IMR-90 (cell line): Measurements from ENCODE around the gene INTS15. TPM values are rescaled to one million over a fixed set of nuclear protein-coding genes. Genes with fewer than 3 reads are reported as not detected.

ENCODE experiments used
- ATAC-seq: fragments of 200-7000 bp; cut with Tn5 transposase; 2 replicates; pipeline ENCODE4 v1.9.1; 2020; ENCODE audit warnings: low read depth, mild to moderate bottlenecking, moderate library complexity
- BruUV-seq: library from RNA; stranded (reverse); fragments of 400-500 nt; replicated peaks from 2 replicates; lab custom pipeline; 2021; lab: Mats Ljungman, UMichigan
- CTCF ChIA-PET: fragments of 300-600 bp; formaldehyde crosslinking; extraction: SDS; loops from one replicate; lab custom pipeline; 2021; ENCODE audit warnings: antibody characterized with exemption; lab: Yijun Ruan, JAX
- POLR2A ChIA-PET: fragments of 300-600 bp; sonication (Branson Sonifier 250); formaldehyde crosslinking; loops from one replicate; lab custom pipeline; 2022; ENCODE audit warnings: antibody characterized with exemption; ENCODE audit not compliant: unreplicated experiment; lab: Charles Lee
- DNase-seq: peaks from one replicate; pipeline ENCODE4 v3.0.0; 2013
- H2AFZ ChIP-seq: replicated peaks from 2 replicates; pipeline ENCODE3; 2013; ENCODE audit warnings: low read length, mild to moderate bottlenecking; ENCODE audit not compliant: poor library complexity
- H2AK5ac ChIP-seq: 2 replicates; pipeline ENCODE4 v1.6.1; 2013; ENCODE audit warnings: low read depth, low read length, inconsistent platforms
- H2AK9ac ChIP-seq: replicated peaks from 2 replicates; pipeline ENCODE3; 2013; ENCODE audit warnings: mild to moderate bottlenecking, low read depth, low read length, moderate library complexity; ENCODE audit not compliant: poor library complexity
- H2BK120ac ChIP-seq: 2 replicates; pipeline ENCODE4 v1.6.1; 2013; ENCODE audit warnings: low read depth, low read length, inconsistent platforms
- H2BK15ac ChIP-seq: 3 replicates; pipeline ENCODE4 v1.6.1; 2013; ENCODE audit warnings: low read depth, low read length, inconsistent platforms
- H2BK20ac ChIP-seq: 2 replicates; pipeline ENCODE4 v1.6.1; 2013; ENCODE audit warnings: low read depth, mild to moderate bottlenecking, inconsistent platforms, low read length, moderate library complexity
- H2BK5ac ChIP-seq: 2 replicates; pipeline ENCODE4 v1.6.1; 2013; ENCODE audit warnings: mild to moderate bottlenecking, low read depth, low read length, inconsistent platforms; ENCODE audit not compliant: poor library complexity, severe bottlenecking
- H3K14ac ChIP-seq: replicated peaks from 2 replicates; pipeline ENCODE4 v1.6.1; 2013; ENCODE audit warnings: low read depth, low read length, inconsistent platforms
- H3K18ac ChIP-seq: 2 replicates; pipeline ENCODE4 v1.6.1; 2013; ENCODE audit warnings: low read depth, low read length, control low read depth
- H3K23ac ChIP-seq: 2 replicates; pipeline ENCODE4 v1.6.1; 2013; ENCODE audit warnings: low read depth, low read length, inconsistent platforms
- H3K27ac ChIP-seq: 2 replicates; pipeline ENCODE4 v1.5.1; 2013; ENCODE audit warnings: mild to moderate bottlenecking, control low read depth, low read length; ENCODE audit not compliant: insufficient read depth
- H3K27me3 ChIP-seq: 2 replicates; pipeline ENCODE4 v1.6.1; 2013; ENCODE audit warnings: low read length; ENCODE audit not compliant: control insufficient read depth, insufficient read depth
- H3K36me3 ChIP-seq: 2 replicates; pipeline ENCODE4 v1.6.1; 2013; ENCODE audit warnings: low read length, mixed read lengths; ENCODE audit not compliant: control insufficient read depth, insufficient read depth
- H3K4ac ChIP-seq: 2 replicates; pipeline ENCODE4 v1.6.1; 2013; ENCODE audit warnings: low read depth, low read length, inconsistent platforms
- H3K4me1 ChIP-seq: 2 replicates; pipeline ENCODE4 v1.6.1; 2013; ENCODE audit warnings: low read length, mixed read lengths; ENCODE audit not compliant: control insufficient read depth, insufficient read depth
- H3K4me2 ChIP-seq: 2 replicates; pipeline ENCODE4 v1.6.1; 2013; ENCODE audit warnings: low read depth, mild to moderate bottlenecking, control low read depth, low read length, moderate library complexity
- H3K4me3 ChIP-seq: 2 replicates; pipeline ENCODE4 v1.5.1; 2013; ENCODE audit warnings: low read depth, mild to moderate bottlenecking, control low read depth, low read length, moderate library complexity; ENCODE audit not compliant: insufficient read depth
- H3K56ac ChIP-seq: 2 replicates; pipeline ENCODE4 v1.6.1; 2013; ENCODE audit warnings: low read length, inconsistent platforms; ENCODE audit not compliant: insufficient read depth; ENCODE audit errors: extremely low read depth
- H3K79me1 ChIP-seq, 2 experiments: 2 replicates each; pipeline ENCODE4 v1.6.1; 2013; ENCODE audit warnings: low read length in 2 of 2, inconsistent platforms in 1 of 2, low read depth in 1 of 2
- H3K9ac ChIP-seq: 2 replicates; pipeline ENCODE4 v1.6.1; 2013; ENCODE audit warnings: low read depth, low read length, control low read depth
- H3K9me1 ChIP-seq: 2 replicates; pipeline ENCODE4 v1.6.1; 2013; ENCODE audit warnings: low read length, inconsistent platforms; ENCODE audit not compliant: insufficient read depth
- H3K9me3 ChIP-seq: 2 replicates; pipeline ENCODE4 v1.6.1; 2013; ENCODE audit warnings: low read length; ENCODE audit not compliant: control insufficient read depth, insufficient read depth
- H4K20me1 ChIP-seq: 2 replicates; pipeline ENCODE4 v1.6.1; 2013; ENCODE audit warnings: low read length, inconsistent platforms; ENCODE audit not compliant: insufficient read depth
- H4K5ac ChIP-seq: 2 replicates; pipeline ENCODE4 v1.6.1; 2013; ENCODE audit warnings: mild to moderate bottlenecking, low read depth, low read length, control low read depth
- H4K8ac ChIP-seq, 2 experiments: 2 replicates each; pipeline ENCODE4 v1.6.1; 2013; ENCODE audit warnings: low read depth in 2 of 2, low read length in 2 of 2, control low read depth in 1 of 2, inconsistent platforms in 1 of 2
- H4K91ac ChIP-seq: 2 replicates; pipeline ENCODE4 v1.6.1; 2013; ENCODE audit warnings: low read depth, low read length, inconsistent platforms; ENCODE audit not compliant: insufficient read depth
- BHLHE40 ChIP-seq: fragments of 150-350 bp; IDR thresholded peaks from 2 replicates; pipeline ENCODE4 v1.6.1; 2016; ENCODE audit warnings: mild to moderate bottlenecking, low read depth, low read length
- CEBPB ChIP-seq: IDR thresholded peaks from 2 replicates; pipeline ENCODE4 v1.6.1; 2012; ENCODE audit warnings: low read depth, low read length, improper control_type of control experiment
- CHD1 ChIP-seq: IDR thresholded peaks from 2 replicates; pipeline ENCODE4 v1.6.1; 2012; ENCODE audit warnings: low read depth, low read length, improper control_type of control experiment
- CTCF ChIP-seq: conservative IDR thresholded peaks from 2 replicates; pipeline ENCODE4 v1.5.1; 2012; ENCODE audit warnings: mild to moderate bottlenecking, low read depth, low read length, improper control_type of control experiment
- FOS ChIP-seq: fragments of 150-350 bp; IDR thresholded peaks from 2 replicates; pipeline ENCODE4 v1.6.1; 2016; ENCODE audit warnings: low read depth, low read length
- MAFK ChIP-seq: IDR thresholded peaks from 2 replicates; pipeline ENCODE4 v1.6.1; 2012; ENCODE audit warnings: low read depth, low read length, improper control_type of control experiment
- MAZ ChIP-seq: IDR thresholded peaks from 2 replicates; pipeline ENCODE4 v1.6.1; 2012; ENCODE audit warnings: low read depth, mild to moderate bottlenecking, low read length, improper control_type of control experiment, moderate library complexity, borderline replicate concordance
- MXI1 ChIP-seq: IDR thresholded peaks from 2 replicates; pipeline ENCODE4 v1.6.1; 2012; ENCODE audit warnings: low read depth, mild to moderate bottlenecking, low read length, moderate library complexity, borderline replicate concordance
- NFE2L2 ChIP-seq: fragments of 150-350 bp; IDR thresholded peaks from 2 replicates; pipeline ENCODE4 v1.6.1; 2016; ENCODE audit warnings: low read depth, mild to moderate bottlenecking, low read length
- POLR2A ChIP-seq: IDR thresholded peaks from 2 replicates; pipeline ENCODE4 v1.6.1; 2012; ENCODE audit warnings: mild to moderate bottlenecking, low read depth, low read length
- RAD21 ChIP-seq: IDR thresholded peaks from 2 replicates; pipeline ENCODE4 v1.6.1; 2012; ENCODE audit warnings: low read length, improper control_type of control experiment
- RCOR1 ChIP-seq: IDR thresholded peaks from 2 replicates; pipeline ENCODE4 v1.6.1; 2012; ENCODE audit warnings: mild to moderate bottlenecking, low read length, improper control_type of control experiment; ENCODE audit not compliant: insufficient replicate concordance
- RFX5 ChIP-seq: IDR thresholded peaks from 2 replicates; pipeline ENCODE4 v1.8.0; 2012; ENCODE audit warnings: low read depth, mild to moderate bottlenecking, low read length, moderate library complexity
- SMC3 ChIP-seq: fragments of 150-350 bp; IDR thresholded peaks from 2 replicates; pipeline ENCODE4 v1.6.1; 2016; ENCODE audit warnings: low read depth, mild to moderate bottlenecking, antibody characterized with exemption, low read length, moderate library complexity
- WGBS, 2 experiments: methylation state at CpG; one replicate each; pipeline versions ENCODE4 v1.1.5 to v1.1.7; 2013; ENCODE audit warnings: missing lambda C conversion rate in 2 of 2; ENCODE audit not compliant: insufficient read length in 1 of 2; ENCODE audit errors: extremely low coverage in 2 of 2; 5-methylcytosine and 5-hydroxymethylcytosine counted together
- dilution Hi-C: fragments of 300-500 bp; cut with HindIII; formaldehyde crosslinking; loops from one replicate; pipeline ENCODE4 v1.14.3; 2018; ENCODE audit warnings: low sequenced_read_pairs; ENCODE audit not compliant: unreplicated experiment
- in situ Hi-C: fragments of 300-500 bp; cut with MboI; formaldehyde crosslinking; loops from 3 replicates; pipeline ENCODE4 v1.14.3; 2019; ENCODE audit warnings: low sequenced_read_pairs, inconsistent platforms, mixed read lengths
- intact Hi-C: fragments of 100-400 bp; cut with micrococcal nuclease; formaldehyde crosslinking; loops from 2 replicates; pipeline ENCODE4 v1.10.0; 2022
- polyA plus RNA-seq, 3 experiments: library from polyadenylated mRNA; depleted of rRNA; stranded (reverse); fragments of >200 nt; gene quantifications; 2 replicates each; pipeline ENCODE4 v1.2.3, GENCODE V29; 2012; ENCODE audit warnings: low replicate concordance in 1 of 3
- total RNA-seq: library from RNA; depleted of rRNA; stranded (reverse); fragments of >200 nt; gene quantifications from 2 replicates; pipeline ENCODE4 v1.2.3, GENCODE V29; 2012
- TF ChIP-seq, protein P1 (sequence below): fragments of 150-350 bp; IDR thresholded peaks from 2 replicates; pipeline ENCODE4 v1.6.1; 2017; ENCODE audit warnings: mild to moderate bottlenecking, antibody characterized with exemption, low read length, low read depth
- TF ChIP-seq, protein P2 (sequence below): fragments of 150-350 bp; IDR thresholded peaks from 2 replicates; pipeline ENCODE4 v1.6.1; 2016; ENCODE audit warnings: low read depth, mild to moderate bottlenecking, low read length, moderate library complexity, borderline replicate concordance

Gene INTS15
- total and polyA plus RNA-seq, 2 of the 4 experiments (the other 2 are of a cell fraction) = 7.0 to 20.8 TPM

DNA sequence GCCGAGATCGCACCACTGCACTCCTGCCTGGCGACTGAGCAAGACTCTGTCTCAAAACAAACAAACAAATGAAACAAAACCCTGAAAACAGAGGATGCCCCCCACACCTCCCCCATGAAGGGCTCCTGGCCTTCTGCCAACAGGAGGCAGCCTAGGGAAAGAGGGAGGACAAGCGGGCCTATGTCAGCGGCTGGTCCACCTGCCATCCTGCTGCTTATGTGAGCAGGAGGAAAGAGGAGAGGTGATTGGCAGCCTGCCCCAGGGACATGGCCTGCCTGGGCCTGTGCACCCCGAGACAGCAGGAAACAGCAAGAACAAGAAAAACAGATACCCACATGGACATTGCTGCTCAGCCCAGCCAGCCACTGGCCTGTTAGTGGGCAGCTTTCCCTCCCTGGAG, 38.2 kb downstream of the INTS15 start:
- TF ChIP-seq CEBPB (no peak), MAFK (no peak), NFE2L2 (no peak), BHLHE40 (no peak), CHD1 (no peak), FOS (no peak), MAZ (no peak), CTCF (no peak), RFX5 (no peak), RAD21 (no peak), POLR2A (no peak), MXI1 (no peak), RCOR1 (no peak), SMC3 (no peak)
- TF ChIP-seq, protein P1, sequence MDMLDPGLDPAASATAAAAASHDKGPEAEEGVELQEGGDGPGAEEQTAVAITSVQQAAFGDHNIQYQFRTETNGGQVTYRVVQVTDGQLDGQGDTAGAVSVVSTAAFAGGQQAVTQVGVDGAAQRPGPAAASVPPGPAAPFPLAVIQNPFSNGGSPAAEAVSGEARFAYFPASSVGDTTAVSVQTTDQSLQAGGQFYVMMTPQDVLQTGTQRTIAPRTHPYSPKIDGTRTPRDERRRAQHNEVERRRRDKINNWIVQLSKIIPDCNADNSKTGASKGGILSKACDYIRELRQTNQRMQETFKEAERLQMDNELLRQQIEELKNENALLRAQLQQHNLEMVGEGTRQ = no peak
- TF ChIP-seq, protein P2, sequence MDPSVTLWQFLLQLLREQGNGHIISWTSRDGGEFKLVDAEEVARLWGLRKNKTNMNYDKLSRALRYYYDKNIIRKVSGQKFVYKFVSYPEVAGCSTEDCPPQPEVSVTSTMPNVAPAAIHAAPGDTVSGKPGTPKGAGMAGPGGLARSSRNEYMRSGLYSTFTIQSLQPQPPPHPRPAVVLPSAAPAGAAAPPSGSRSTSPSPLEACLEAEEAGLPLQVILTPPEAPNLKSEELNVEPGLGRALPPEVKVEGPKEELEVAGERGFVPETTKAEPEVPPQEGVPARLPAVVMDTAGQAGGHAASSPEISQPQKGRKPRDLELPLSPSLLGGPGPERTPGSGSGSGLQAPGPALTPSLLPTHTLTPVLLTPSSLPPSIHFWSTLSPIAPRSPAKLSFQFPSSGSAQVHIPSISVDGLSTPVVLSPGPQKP = no peak
- Histone ChIP-seq H2AFZ (peak overlapping the region; percentile 21), H3K9ac (no peak overlapping the region), H4K91ac (no peak overlapping the region), H3K4me1 (no peaks in the 10 kb centered on the region), H3K79me1 (no peaks in the 10 kb centered on the region), H2AK9ac (no peak overlapping the region), H2AK5ac (no peak overlapping the region), H2BK20ac (no peak overlapping the region), H3K23ac (no peak overlapping the region), H4K8ac (no peak overlapping the region), H3K27me3 (no peaks in the 10 kb centered on the region; the same call in 1 of the 2 replicates), H2BK120ac (no peak overlapping the region), H3K4ac (no peak overlapping the region), H3K14ac (no peak overlapping the region), H3K27ac (no peak overlapping the region), H3K36me3 (peaks cover 4% of the 10 kb centered on the region; the same call in 1 of the 2 replicates), H4K5ac (no peak overlapping the region), H3K18ac (no peak overlapping the region), H2BK5ac (no peak overlapping the region), H2BK15ac (no peak overlapping the region), H3K4me3 (no peak overlapping the region), H3K9me3 (no peaks in the 10 kb centered on the region), H4K20me1 (no peaks in the 10 kb centered on the region), H3K4me2 (no peak overlapping the region), H3K9me1 (no peaks in the 10 kb centered on the region), H3K56ac (no peak overlapping the region)
- BruUV-seq = no TSS peak
- in situ Hi-C loops (no loop called here), intact Hi-C loops (no loop called here), dilution Hi-C loops (no loop called here)
- POLR2A ChIA-PET = no interaction called here
- CTCF ChIA-PET = no interaction called here
- no CpG with 5 or more reads among the region's 6 CpGs for WGBS, 2 experiments
- DNase-seq = no peak
- no peak for ATAC-seq
